ENCODE data around the gene KCNAB3.

DNA sequence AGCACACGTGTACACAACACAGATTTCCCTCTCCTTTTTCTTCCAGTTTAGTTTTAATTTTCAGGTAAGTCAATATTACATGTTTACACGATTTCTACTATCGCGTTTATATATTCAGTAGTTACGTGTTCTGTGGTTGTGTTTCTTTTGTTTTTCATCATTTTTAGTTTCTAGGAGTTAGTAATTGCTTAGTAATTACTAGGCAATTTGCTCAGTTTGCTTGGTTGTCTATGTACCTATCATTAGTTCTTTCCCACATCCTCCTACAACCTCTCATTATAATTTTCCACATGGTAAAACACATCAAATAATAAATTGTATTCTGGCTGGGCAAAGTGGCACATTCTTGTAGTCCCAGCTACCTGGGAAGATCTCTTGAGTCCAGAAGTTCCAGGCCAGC lies 48.1 kb upstream of the KCNAB3 start:
- no peak for TF ChIP-seq NR2F2 (IDR thresholded peaks at IDR 0.05)
- no peak for TF ChIP-seq CTCF (IDR thresholded peaks at IDR 0.05; ENCODE audit: low read depth, low read length, missing input control)
- TF ChIP-seq REST (IDR thresholded peaks at IDR 0.05): no peak
- TF ChIP-seq RAD21 (IDR thresholded peaks at IDR 0.05): no peak
- TF ChIP-seq, protein P1, sequence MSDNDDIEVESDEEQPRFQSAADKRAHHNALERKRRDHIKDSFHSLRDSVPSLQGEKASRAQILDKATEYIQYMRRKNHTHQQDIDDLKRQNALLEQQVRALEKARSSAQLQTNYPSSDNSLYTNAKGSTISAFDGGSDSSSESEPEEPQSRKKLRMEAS (IDR thresholded peaks at IDR 0.05): no peak
- TF ChIP-seq RXRA (IDR thresholded peaks at IDR 0.05): no peak
- no peak for TF ChIP-seq GABPA (IDR thresholded peaks at IDR 0.05 in 1 of 2, conservative IDR thresholded peaks at IDR 0.05 in 1 of 2)
- no peak for TF ChIP-seq YY1 (IDR thresholded peaks at IDR 0.05)
- TF ChIP-seq ZBTB33 (IDR thresholded peaks at IDR 0.05): no peak
- no peak for TF ChIP-seq JUND (IDR thresholded peaks at IDR 0.05)
- no peak for TF ChIP-seq HNF4G (IDR thresholded peaks at IDR 0.05)
- TF ChIP-seq FOXA1 (IDR thresholded peaks at IDR 0.05): no peak

Data from liver (tissue), 3 donors.